HG02588 (cell line): ENCODE measurements around the gene STXBP3.

Experiments
- ATAC-seq: cut with Tn5 transposase; IDR thresholded peaks from one replicate; pipeline ENCODE4 v1.9.1; 2021; ENCODE audit warnings: mild to moderate bottlenecking, moderate library complexity; ENCODE audit not compliant: unreplicated experiment

STXBP3 gene

GRCh38 chr1:108792420-108792819, 45.9 kb downstream of the STXBP3 start:
- ATAC-seq: no peak

- no peak for ATAC-seq
Observed at GRCh38 chr1:108799001-108799400, 52.5 kb downstream of the STXBP3 start.

- no peak for ATAC-seq
Observed at GRCh38 chr1:108801101-108801500, 54.6 kb downstream of the STXBP3 start.

- no peak for ATAC-seq
Observed at GRCh38 chr1:108803548-108803947, 57.1 kb downstream of the STXBP3 start.

- no peak for ATAC-seq
Observed at GRCh38 chr1:108808438-108808837, 62.0 kb downstream of the STXBP3 start.

GRCh38 chr1:108811611-108812010, 65.1 kb downstream of the STXBP3 start:
- ATAC-seq: no peak

GRCh38 chr1:108813326-108813725, 66.9 kb downstream of the STXBP3 start:
- no peak for ATAC-seq

GRCh38 chr1:108814343-108815125, 68.1 kb downstream of the STXBP3 start:
- no peak for ATAC-seq

- no peak for ATAC-seq
Observed at GRCh38 chr1:108815566-108815965, 69.1 kb downstream of the STXBP3 start.

GRCh38 chr1:108816049-108816893, 69.8 kb downstream of the STXBP3 start:
- no peak for ATAC-seq

- no peak for ATAC-seq
Observed at GRCh38 chr1:108817016-108817415, 70.5 kb downstream of the STXBP3 start.

GRCh38 chr1:108817811-108818210, 71.3 kb downstream of the STXBP3 start:
- no peak for ATAC-seq

GRCh38 chr1:108819878-108820277, 73.4 kb downstream of the STXBP3 start:
- no peak for ATAC-seq

GRCh38 chr1:108823632-108824031, 77.2 kb downstream of the STXBP3 start:
- no peak for ATAC-seq

GRCh38 chr1:108824051-108824450, 77.6 kb downstream of the STXBP3 start:
- ATAC-seq: no peak

GRCh38 chr1:108826081-108826635, 79.7 kb downstream of the STXBP3 start:
- no peak for ATAC-seq

- ATAC-seq: peak; percentile 53
Observed at GRCh38 chr1:108828074-108828961, 81.8 kb downstream of the STXBP3 start.

GRCh38 chr1:108829498-108829916, 83.0 kb downstream of the STXBP3 start:
- no peak for ATAC-seq

GRCh38 chr1:108830119-108831008, 83.9 kb downstream of the STXBP3 start:
- ATAC-seq: no peak

- ATAC-seq: no peak
Observed at GRCh38 chr1:108831225-108831624, 84.8 kb downstream of the STXBP3 start.
